HG02623 (cell line): ENCODE results near the gene GBX1.

ENCODE experiments used
- ATAC-seq: cut with Tn5 transposase; IDR thresholded peaks from one replicate; pipeline ENCODE4 v1.9.1; 2021; ENCODE audit warnings: moderate library complexity; ENCODE audit not compliant: unreplicated experiment

The GBX1 gene

GRCh38 chr7:151174246-151175046 is 7.0 kb upstream of the GBX1 start:
- ATAC-seq, result no peak

DNA sequence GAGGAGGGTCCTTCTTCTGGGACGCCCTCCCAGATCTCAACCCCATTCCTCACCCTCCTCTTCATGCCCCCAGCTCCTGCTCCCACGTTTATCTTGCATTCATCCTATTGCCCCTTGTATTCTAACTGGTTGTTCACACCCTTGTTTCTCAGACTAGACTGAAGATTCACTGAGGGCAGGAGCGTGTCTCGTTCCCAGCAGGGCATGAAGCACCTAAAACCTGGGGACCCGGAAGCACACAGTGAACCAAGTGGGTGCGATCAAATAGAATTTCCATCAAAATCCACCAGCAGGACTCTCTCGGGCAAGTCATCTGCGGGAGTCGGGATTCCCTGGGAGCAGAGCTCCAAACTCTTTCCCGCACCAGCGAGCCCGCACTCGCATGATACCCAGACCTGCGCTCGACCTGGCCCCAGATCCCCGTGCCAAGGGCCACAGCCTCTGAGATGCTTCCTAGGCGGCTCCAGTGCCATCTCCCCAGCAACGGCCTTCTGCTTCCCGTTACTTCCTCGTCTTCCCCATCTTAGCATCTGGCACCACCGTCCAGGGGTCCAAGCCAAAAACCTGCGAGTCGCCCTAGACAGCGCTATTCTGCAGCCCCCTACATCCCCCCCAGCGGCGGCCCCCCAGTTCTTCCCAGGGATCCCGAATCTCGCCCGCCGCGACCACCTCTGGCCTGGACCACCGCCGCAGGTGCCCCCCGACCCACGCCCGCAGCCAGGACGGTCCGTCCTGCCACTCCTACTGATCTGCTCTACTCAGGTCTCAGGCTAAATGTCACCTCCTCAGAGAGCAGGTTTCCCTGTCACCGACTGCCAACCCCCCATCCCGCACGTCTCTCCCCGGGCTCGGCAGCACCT is 6.1 kb upstream of the GBX1 start:
- no peak for ATAC-seq

- peak; percentile 62 for ATAC-seq
These were observed 5.0 kb upstream of the GBX1 start for GRCh38 chr7:151172273-151173141.

- ATAC-seq, result no peak
These were observed 1.3 kb upstream of the GBX1 start for GRCh38 chr7:151168787-151169162.

DNA sequence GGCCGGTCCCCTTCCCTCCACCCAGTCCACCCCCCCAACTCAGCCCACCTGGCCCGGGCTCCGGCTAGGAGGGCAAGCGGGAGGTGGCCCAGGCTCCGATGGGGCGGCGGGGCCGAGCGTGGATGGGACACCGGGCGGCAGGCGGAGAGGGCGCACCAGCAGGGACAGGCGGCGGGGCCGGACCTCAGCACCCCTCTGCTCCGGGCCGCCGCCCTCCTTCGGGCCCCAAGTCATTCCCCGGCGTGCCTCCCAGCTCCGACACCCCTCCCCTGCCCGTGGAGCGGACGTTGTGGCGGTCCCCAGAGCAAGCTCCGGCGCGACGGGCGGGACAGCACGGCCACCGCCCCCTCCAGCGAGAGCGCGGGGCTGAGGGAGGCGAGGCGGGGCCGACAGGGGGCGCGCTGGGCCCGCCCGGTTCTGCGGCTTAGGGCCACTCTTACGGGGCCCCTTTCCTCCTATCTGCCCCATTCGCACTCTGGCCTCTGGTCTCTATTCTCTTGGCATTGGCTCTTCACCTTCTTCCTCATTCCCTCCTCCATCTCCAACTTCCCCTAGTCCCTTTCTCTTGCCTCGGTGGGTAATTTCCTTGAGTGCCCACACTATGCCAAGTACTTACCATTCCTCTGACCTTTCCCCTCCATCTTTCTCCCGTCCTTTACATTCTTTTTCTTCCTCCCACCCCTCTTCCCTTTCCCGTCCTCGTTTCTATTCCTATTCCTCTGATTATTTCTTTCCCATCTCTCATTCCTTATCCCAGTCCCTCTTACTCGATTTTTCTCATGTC is 701 bp upstream of the GBX1 start:
- ATAC-seq, result no peak

- ATAC-seq, result no peak
These were observed 781 bp downstream of the GBX1 start for GRCh38 chr7:151166629-151167196.

DNA sequence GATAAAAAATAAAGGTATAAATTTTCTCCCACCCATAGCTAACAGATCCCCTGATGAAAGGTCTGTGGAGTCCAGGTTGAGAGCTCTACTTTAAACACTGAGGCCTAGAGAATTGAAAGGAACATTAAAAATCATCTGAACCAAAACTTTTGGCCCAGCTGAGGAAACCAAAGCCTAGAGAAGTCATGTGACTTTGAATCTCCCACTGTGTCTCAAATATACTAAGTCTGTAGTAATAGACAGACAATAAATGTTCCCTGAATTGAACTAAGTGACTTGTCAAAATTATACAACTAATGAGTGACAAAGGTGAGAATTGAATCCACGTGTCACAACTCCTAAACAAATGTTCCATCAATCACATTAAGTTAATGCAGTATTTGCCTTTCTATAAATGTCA is 5.7 kb downstream of the GBX1 start:
- no peak for ATAC-seq

DNA sequence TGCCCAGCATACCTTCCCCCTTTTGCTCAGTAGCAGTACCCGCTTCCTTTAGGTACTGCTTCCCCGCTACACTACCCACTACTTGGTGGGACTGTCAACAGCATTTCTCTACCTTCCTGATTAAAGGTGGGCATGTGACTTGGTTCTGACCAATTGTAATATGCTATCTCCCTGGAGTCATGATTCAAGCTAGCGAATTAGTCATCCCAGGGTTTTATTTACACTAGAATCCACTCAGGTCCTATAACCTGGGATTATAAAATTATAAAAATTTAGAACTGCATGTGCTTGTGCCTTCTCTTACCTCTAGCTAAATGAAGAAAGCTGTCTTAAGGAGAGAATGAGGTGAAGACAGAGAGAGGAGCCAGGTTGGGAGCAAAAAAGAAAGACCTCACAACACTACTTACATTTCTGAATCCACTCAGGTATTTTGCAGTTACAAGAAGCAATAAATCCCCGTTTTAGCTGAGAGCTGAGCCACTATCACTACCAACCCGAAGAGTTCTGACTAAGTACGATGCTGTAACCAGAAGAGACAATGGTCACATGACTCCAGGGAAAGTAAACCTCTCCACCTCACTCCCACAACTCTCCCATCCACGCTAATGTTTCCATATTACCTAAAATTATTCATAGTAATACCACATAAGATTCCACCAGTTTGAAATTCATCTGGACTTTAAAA is 9.7 kb downstream of the GBX1 start:
- no peak for ATAC-seq

DNA sequence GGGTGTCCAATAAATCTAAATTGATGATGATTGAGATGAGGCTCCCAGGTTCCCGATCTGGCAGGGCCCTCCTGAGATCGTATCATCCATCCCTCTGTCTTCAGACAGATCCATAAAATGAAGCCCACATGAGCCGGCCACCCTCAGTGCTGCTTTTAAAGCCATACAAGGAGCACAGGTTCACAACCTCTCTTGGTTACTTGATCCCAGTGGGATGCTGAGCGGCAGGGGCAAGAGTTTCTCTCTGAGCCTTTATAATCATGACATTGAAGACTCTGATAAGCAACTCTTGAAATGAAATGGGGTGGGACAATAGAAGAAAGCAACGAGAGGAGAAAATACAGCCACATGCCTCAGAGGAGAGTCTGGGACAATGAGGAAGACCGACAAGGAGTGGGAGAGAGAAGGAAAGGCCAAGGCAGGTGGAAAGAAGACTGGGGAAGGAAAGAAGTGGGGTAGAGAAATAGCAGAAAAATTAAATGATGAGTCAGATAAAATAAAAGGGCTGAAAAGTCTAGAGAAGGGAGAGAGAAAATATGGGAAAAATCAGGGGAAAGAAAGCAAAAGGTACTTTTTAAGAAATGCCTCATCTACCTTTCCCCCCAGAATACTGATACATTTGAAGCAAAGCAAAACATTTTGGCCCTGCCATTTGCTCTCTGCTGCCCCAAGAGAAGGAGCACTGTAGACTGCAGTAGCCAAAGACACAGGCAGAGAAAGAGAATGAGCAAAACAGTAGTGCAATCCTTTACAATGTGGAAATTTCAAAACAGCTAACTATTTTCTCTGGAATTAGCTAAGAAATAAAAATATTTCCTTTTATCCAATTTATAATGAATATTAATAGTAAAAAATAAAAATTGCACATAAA is 14.6 kb downstream of the GBX1 start:
- no peak for ATAC-seq

DNA sequence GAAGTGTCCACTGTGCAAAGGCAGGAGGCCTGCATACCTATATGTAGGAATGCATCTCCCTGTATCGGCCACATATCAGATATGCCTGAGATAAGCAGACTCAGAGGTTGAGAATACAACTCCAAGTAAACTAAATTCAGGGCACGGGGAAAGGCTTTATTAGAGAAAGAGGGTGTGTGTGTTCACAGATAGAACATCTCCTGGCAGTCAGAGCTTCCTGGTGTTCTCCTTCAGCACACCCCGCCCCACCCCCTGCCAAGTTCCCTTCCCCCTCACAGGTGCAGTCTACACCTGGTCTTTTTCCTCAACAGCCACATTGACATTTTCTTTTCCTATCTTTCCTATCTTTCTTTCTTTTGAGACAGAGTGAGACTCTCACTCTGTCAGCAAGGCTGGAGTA is 17.1 kb downstream of the GBX1 start:
- ATAC-seq, result no peak

GRCh38 chr7:151148319-151149259 is 18.9 kb downstream of the GBX1 start:
- no peak for ATAC-seq

- ATAC-seq, result no peak
These were observed 20.7 kb downstream of the GBX1 start for GRCh38 chr7:151146761-151147160.

- ATAC-seq, result no peak
These were observed 23.1 kb downstream of the GBX1 start for GRCh38 chr7:151144387-151144786.

DNA sequence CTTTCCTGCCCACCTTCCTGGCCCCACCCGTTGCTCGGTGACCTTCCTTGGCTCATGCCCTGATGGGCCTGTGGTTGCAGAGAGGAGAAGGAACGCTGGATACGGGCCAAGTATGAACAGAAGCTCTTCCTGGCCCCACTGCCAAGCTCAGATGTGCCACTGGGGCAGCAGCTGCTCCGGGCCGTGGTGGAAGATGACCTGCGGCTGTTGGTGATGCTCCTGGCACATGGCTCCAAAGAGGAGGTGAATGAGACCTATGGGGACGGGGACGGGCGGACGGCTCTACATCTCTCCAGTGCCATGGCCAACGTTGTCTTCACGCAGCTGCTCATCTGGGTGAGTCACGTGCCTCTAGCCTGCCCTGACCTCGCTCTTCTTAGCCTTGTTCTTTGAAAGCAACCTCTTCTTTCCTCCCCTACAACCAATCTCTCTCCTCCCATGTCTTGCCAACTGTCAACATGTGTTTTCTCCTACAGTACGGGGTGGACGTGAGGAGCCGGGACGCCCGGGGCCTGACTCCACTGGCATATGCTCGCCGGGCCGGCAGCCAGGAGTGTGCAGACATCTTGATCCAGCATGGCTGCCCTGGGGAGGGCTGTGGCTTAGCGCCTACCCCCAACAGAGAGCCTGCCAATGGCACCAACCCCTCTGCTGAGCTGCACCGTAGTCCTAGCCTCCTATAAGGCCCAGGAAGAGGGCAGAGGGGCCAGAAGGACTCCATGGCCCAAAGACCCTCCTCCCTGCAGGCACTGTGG is 24.1 kb downstream of the GBX1 start:
- no peak for ATAC-seq

DNA sequence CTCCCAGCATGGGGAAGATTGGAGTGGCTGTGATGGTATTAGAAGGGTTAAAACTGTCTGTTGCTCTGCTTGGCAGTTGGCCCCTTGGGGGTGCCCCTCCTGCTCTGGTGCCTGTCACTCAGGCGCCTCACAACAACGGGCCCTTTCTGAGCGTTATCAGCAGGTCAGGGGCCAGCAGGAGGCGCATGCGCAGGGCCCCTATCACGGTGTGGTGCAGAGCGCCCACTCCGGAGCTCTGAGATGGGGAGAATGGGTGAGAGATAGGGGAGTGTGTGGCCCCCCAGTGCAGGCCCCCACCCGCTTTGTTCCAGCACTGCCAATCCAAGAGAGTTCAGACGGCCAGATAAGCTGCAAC is 24.8 kb downstream of the GBX1 start:
- no peak for ATAC-seq

GRCh38 chr7:151141855-151142685 is 25.4 kb downstream of the GBX1 start:
- ATAC-seq, result no peak
